ENCODE results near the gene DVL2. TPM values are rescaled to one million over a fixed set of nuclear protein-coding genes. Genes with fewer than 3 reads are reported as not detected.

DVL2 gene
- total and polyA plus RNA-seq, 2 of the 13 experiments (the other 11 are each of a cell fraction or from before 2014, with no cell fraction given), result 5.7 to 38.2 TPM

GRCh38 chr17:7196651-7197401 is 37.5 kb downstream of the DVL2 start (continued):
- TF ChIP-seq ZNF20 (CRISPR knock-in tag; IDR thresholded peaks at IDR 0.05), result no peak
- no peak for TF ChIP-seq FOXM1 (CRISPR knock-in tag; IDR thresholded peaks at IDR 0.05)

GRCh38 chr17:7195971-7196370 is 38.3 kb downstream of the DVL2 start:
- Histone ChIP-seq H3K4me2 (ENCODE audit: low read depth, low read length) (no peak overlapping the region), H3K9ac (ENCODE audit: insufficient read depth, low read depth, low read length) (no peak overlapping the region), H3K36me3 (replicated peaks in 1 of 2; ENCODE audit: control insufficient read depth in 1 of 2, insufficient read depth in 2 of 2, low read length in 2 of 2) (no peaks in the 10 kb centered on the region), H3K79me2 (ENCODE audit: insufficient read depth, low read length) (no peaks in the 10 kb centered on the region), H3K9me3 (ENCODE audit: low read length) (no peaks in the 10 kb centered on the region), H3K4me3 (replicated peaks in 1 of 3; ENCODE audit: insufficient read depth in 1 of 3, low read depth in 2 of 3, low read length in 3 of 3) (no peak overlapping the region), H2AFZ (ENCODE audit: low read length) (no peak overlapping the region), H3K4me1 (ENCODE audit: insufficient read depth, low read length) (peaks cover 12% of the 10 kb centered on the region), H4K20me1 (ENCODE audit: insufficient read depth, low read length) (no peaks in the 10 kb centered on the region), H3K27ac (ENCODE audit: extremely low read length, insufficient read depth, low read length) (no peak overlapping the region), H3K27me3 (ENCODE audit: control insufficient read depth in 1 of 2, insufficient read depth in 2 of 2, low read length in 2 of 2) (no peaks in the 10 kb centered on the region)
- 89% methylated on average over 5 of the region's 12 CpGs for WGBS (ENCODE audit: low lambda C conversion rate)
- TF ChIP-seq PRMT3 (CRISPR knock-in tag; IDR thresholded peaks at IDR 0.05; ENCODE audit: borderline replicate concordance, low read depth) (no peak), YEATS2 (CRISPR knock-in tag; IDR thresholded peaks at IDR 0.05; ENCODE audit: borderline replicate concordance) (no peak), RORA (CRISPR knock-in tag; IDR thresholded peaks at IDR 0.05) (no peak), ZNF530 (CRISPR knock-in tag; IDR thresholded peaks at IDR 0.05; ENCODE audit: low read depth) (no peak), POGZ (CRISPR knock-in tag; IDR thresholded peaks at IDR 0.05) (no peak), BORCS8-MEF2B (CRISPR knock-in tag; IDR thresholded peaks at IDR 0.05) (no peak), TAF1 (CRISPR knock-in tag; IDR thresholded peaks at IDR 0.05) (no peak), NR2F6 (IDR thresholded peaks at IDR 0.05) (no peak), NR2F6 (CRISPR knock-in tag; IDR thresholded peaks at IDR 0.05) (no peak), CTCF (CRISPR knock-in tag; IDR thresholded peaks at IDR 0.05) (no peak)
- in situ Hi-C loops (cut with HindIII; ENCODE audit: extremely low pct_ligation_motif_present, low pct_unique_long_range_greater_than_20kb), result no loop called here
- intact Hi-C loops (cut with micrococcal nuclease; ENCODE audit: unreplicated experiment), result no loop called here
- DNase-seq (ENCODE audit: low spot score) (no peak), ATAC-seq (no peak), FAIRE-seq (no peak)
- no TSS peak for BruUV-seq (replicated peaks)
- ChIA-PET POLR2A (no interaction called here), CTCF (ENCODE audit: low intra/inter-chr PET ratio, low total read pairs) (no interaction called here)

Data from HepG2 (cell line).